Panc1 (cell line): ENCODE data around the gene AFP. TPM values are rescaled to one million over a fixed set of nuclear protein-coding genes. Genes with fewer than 3 reads are reported as not detected.

Experiments used
- ATAC-seq: fragments of 200-7000 bp; cut with Tn5 transposase; 2 replicates; pipeline ENCODE4 v1.9.1; 2020; ENCODE audit warnings: mild to moderate bottlenecking, moderate library complexity
- BruUV-seq: library from RNA; stranded (reverse); fragments of 400-500 nt; replicated peaks from 2 replicates; lab custom pipeline; 2021; lab: Mats Ljungman, UMichigan
- CTCF ChIA-PET: fragments of 300-600 bp; sonication (Branson Sonifier 250); formaldehyde crosslinking; loops from one replicate; lab custom pipeline; 2022; ENCODE audit warnings: antibody characterized with exemption; lab: Charles Lee
- POLR2A ChIA-PET: fragments of 300-600 bp; sonication (Branson Sonifier 250); formaldehyde crosslinking; loops from one replicate; lab custom pipeline; 2022; ENCODE audit warnings: antibody characterized with exemption; lab: Charles Lee
- DNase-seq: peaks from one replicate; pipeline ENCODE4 v3.0.0-alpha.2; 2010; ENCODE audit warnings: low read depth, low spot score
- H3K27ac ChIP-seq: 2 replicates; pipeline ENCODE4 v1.5.1; 2011; ENCODE audit warnings: mild to moderate bottlenecking, low read length, inconsistent platforms
- H3K27me3 ChIP-seq: fragments of 200-500 bp; sonication (Bioruptor generic); 2 replicates; pipeline ENCODE4 v1.6.0; 2014; ENCODE audit warnings: low read length, inconsistent platforms; ENCODE audit not compliant: control insufficient read depth, insufficient read depth
- H3K36me3 ChIP-seq: fragments of 200-500 bp; sonication (Bioruptor generic); 2 replicates; pipeline ENCODE4 v1.5.1; 2014; ENCODE audit warnings: inconsistent platforms, mild to moderate bottlenecking, low read length, moderate library complexity; ENCODE audit not compliant: control insufficient read depth, insufficient read depth
- H3K4me1 ChIP-seq: 2 replicates; pipeline ENCODE4 v1.5.1; 2011; ENCODE audit warnings: inconsistent platforms, mild to moderate bottlenecking, low read length, moderate library complexity; ENCODE audit not compliant: control insufficient read depth, insufficient read depth
- H3K4me3 ChIP-seq, 2 experiments: 2 replicates each; pipeline ENCODE4 v1.5.1; 2011 to 2012; ENCODE audit warnings: low read depth in 2 of 2, low read length in 2 of 2, mild to moderate bottlenecking in 2 of 2, inconsistent platforms in 1 of 2, moderate library complexity in 1 of 2
- H3K9me3 ChIP-seq: fragments of 200-500 bp; sonication (Bioruptor generic); 2 replicates; pipeline ENCODE4 v1.5.1; 2014; ENCODE audit warnings: low read depth, mild to moderate bottlenecking, inconsistent platforms, low read length, moderate library complexity; ENCODE audit not compliant: control insufficient read depth, insufficient read depth
- POLR2AphosphoS5 ChIP-seq: IDR thresholded peaks from 2 replicates; pipeline ENCODE4 v1.6.1; 2012; ENCODE audit warnings: mild to moderate bottlenecking, low read depth, low read length, moderate library complexity
- SIN3A ChIP-seq: IDR thresholded peaks from 2 replicates; pipeline ENCODE4 v1.6.1; 2012; ENCODE audit warnings: low read depth, mild to moderate bottlenecking, low read length, moderate library complexity, borderline replicate concordance; ENCODE audit not compliant: insufficient read depth
- TCF7L2 ChIP-seq: IDR thresholded peaks from 2 replicates; pipeline ENCODE4 v1.6.1; 2011; ENCODE audit warnings: mild to moderate bottlenecking, low read depth, low read length, inconsistent platforms
- in situ Hi-C: cut with HindIII; loops from 2 replicates; pipeline ENCODE4 v1.10.0; 2016; ENCODE audit warnings: low sequenced_read_pairs, low pct_unique_long_range_greater_than_20kb
- intact Hi-C: fragments of 100-400 bp; cut with micrococcal nuclease; formaldehyde crosslinking; loops from one replicate; pipeline ENCODE4 v1.10.0; 2022; ENCODE audit not compliant: unreplicated experiment
- total RNA-seq: library from RNA; stranded (reverse); gene quantifications from one replicate; pipeline ENCODE4 v1.2.1, GENCODE V29; 2021; ENCODE audit not compliant: unreplicated experiment
- TF ChIP-seq, protein P1 (sequence below): fragments of 450-650 bp; IDR thresholded peaks from 2 replicates; pipeline ENCODE4 v1.5.1; 2017; ENCODE audit warnings: mild to moderate bottlenecking
- TF ChIP-seq, protein P2 (sequence below), 2 experiments: IDR thresholded peaks; 2 replicates each; pipeline ENCODE4 v1.6.1; 2011 to 2012; ENCODE audit warnings: low read depth in 2 of 2, control low read depth in 1 of 2, low read length in 1 of 2, mild to moderate bottlenecking in 1 of 2, moderate library complexity in 1 of 2; ENCODE audit not compliant: insufficient read depth in 1 of 2

Gene AFP
- total RNA-seq, 1 experiment from 2014 or later, result 1.3 TPM

DNA sequence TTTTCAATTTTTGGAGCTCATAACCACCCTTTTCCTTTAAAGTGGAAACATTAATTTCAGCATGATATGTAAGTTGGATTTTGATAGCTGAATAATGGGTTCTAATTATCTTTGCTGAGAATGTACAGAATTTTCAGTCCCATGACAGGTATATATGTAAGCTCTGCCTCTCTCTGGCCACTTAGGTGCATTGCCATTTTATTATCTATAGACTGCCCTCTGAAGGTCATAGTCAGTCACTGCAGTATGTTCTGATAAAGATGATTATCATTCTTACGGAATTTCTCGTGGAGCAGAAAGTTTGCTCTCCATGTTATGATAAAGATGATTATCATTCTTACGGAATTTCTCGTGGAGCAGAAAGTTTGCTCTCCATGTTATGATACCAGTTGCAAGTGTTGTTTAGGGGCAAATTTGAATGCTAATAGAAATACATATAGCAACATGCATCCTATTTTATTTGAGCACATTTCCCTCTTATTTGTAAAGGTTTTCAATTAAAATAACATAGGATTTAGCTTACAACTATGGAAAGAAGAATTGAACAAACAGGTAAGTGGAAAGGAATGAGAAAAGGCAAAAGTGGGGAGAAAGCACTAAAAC lies 10.4 kb downstream of the AFP start:
- Histone ChIP-seq H3K9me3 (no peaks in the 10 kb centered on the region), H3K27me3 (peaks cover 5% of the 10 kb centered on the region), H3K27ac (no peak overlapping the region), H3K4me3 (no peak overlapping the region), H3K36me3 (no peaks in the 10 kb centered on the region), H3K4me1 (no peaks in the 10 kb centered on the region)
- in situ Hi-C loops, result no loop called here
- ATAC-seq (peak; percentile 79), DNase-seq (no peak)
- ChIA-PET POLR2A (no interaction called here), CTCF (interaction anchor here (0.6 to 1.5 kb wide), 4 partner anchors 105 to 475 kb away, joined by 3 to 9 read pairs (median 6); no protein-coding TSS in a partner anchor)
- intact Hi-C loops, result loop anchor here (1.0 to 10.0 kb wide), 2 partner anchors 105 to 132 kb away; no protein-coding TSS in a partner anchor
- no TSS peak for BruUV-seq
- TF ChIP-seq POLR2AphosphoS5, result no peak
- TF ChIP-seq, protein P1, sequence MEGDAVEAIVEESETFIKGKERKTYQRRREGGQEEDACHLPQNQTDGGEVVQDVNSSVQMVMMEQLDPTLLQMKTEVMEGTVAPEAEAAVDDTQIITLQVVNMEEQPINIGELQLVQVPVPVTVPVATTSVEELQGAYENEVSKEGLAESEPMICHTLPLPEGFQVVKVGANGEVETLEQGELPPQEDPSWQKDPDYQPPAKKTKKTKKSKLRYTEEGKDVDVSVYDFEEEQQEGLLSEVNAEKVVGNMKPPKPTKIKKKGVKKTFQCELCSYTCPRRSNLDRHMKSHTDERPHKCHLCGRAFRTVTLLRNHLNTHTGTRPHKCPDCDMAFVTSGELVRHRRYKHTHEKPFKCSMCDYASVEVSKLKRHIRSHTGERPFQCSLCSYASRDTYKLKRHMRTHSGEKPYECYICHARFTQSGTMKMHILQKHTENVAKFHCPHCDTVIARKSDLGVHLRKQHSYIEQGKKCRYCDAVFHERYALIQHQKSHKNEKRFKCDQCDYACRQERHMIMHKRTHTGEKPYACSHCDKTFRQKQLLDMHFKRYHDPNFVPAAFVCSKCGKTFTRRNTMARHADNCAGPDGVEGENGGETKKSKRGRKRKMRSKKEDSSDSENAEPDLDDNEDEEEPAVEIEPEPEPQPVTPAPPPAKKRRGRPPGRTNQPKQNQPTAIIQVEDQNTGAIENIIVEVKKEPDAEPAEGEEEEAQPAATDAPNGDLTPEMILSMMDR, result peak; percentile 75
- TF ChIP-seq, protein P2, sequence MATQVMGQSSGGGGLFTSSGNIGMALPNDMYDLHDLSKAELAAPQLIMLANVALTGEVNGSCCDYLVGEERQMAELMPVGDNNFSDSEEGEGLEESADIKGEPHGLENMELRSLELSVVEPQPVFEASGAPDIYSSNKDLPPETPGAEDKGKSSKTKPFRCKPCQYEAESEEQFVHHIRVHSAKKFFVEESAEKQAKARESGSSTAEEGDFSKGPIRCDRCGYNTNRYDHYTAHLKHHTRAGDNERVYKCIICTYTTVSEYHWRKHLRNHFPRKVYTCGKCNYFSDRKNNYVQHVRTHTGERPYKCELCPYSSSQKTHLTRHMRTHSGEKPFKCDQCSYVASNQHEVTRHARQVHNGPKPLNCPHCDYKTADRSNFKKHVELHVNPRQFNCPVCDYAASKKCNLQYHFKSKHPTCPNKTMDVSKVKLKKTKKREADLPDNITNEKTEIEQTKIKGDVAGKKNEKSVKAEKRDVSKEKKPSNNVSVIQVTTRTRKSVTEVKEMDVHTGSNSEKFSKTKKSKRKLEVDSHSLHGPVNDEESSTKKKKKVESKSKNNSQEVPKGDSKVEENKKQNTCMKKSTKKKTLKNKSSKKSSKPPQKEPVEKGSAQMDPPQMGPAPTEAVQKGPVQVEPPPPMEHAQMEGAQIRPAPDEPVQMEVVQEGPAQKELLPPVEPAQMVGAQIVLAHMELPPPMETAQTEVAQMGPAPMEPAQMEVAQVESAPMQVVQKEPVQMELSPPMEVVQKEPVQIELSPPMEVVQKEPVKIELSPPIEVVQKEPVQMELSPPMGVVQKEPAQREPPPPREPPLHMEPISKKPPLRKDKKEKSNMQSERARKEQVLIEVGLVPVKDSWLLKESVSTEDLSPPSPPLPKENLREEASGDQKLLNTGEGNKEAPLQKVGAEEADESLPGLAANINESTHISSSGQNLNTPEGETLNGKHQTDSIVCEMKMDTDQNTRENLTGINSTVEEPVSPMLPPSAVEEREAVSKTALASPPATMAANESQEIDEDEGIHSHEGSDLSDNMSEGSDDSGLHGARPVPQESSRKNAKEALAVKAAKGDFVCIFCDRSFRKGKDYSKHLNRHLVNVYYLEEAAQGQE (IDR thresholded peaks at IDR 0.05; ENCODE audit: insufficient read depth in 1 of 2, low read depth in 2 of 2, low read length in 1 of 2), result no peak

DNA sequence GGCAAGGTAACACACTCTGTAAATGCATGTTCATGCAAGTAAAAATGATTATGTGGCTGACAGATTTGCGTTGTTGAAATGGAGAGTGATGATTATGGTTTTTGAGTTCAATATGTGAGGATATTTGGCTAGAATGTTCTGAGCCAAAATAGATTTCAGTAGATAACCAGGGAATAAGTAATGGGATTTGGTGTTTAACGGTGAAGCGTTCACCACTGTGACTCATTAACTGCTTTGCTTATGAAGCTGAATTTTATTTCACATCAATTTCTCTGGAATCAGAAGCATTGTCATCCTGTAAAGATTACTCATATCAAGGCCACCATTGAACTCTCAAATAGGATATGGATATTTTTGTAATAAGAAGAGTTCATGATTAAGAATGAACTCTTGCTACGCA lies 11.7 kb downstream of the AFP start:
- Histone ChIP-seq H3K4me1 (no peaks in the 10 kb centered on the region), H3K36me3 (no peaks in the 10 kb centered on the region), H3K4me3 (no peak overlapping the region), H3K9me3 (no peaks in the 10 kb centered on the region), H3K27ac (no peak overlapping the region), H3K27me3 (peaks cover 5% of the 10 kb centered on the region; the same call in 1 of the 2 replicates)
- intact Hi-C loops (loop anchor here (10.0 kb wide), 1 partner anchor 133 kb away; no protein-coding TSS in a partner anchor), in situ Hi-C loops (no loop called here)
- DNase-seq (no peak), ATAC-seq (no peak)
- TF ChIP-seq POLR2AphosphoS5 (no peak), TCF7L2 (no peak), SIN3A (no peak)
- TF ChIP-seq, protein P1, result no peak
- TF ChIP-seq, protein P2 (IDR thresholded peaks at IDR 0.05; ENCODE audit: insufficient read depth in 1 of 2, low read depth in 2 of 2, low read length in 1 of 2), result no peak
- ChIA-PET POLR2A (interaction anchor here (0.6 kb wide), 1 partner anchor 189 kb away, joined by 4 read pairs; the partner anchor contains the start of gene ANKRD17), CTCF (interaction anchor here (0.6 to 0.7 kb wide), 2 partner anchors 205 to 287 kb away, joined by 3 to 4 read pairs; no protein-coding TSS in a partner anchor)
- BruUV-seq, result no TSS peak
